Prostate gland (tissue), 2 donors: ENCODE results near the gene NFATC1. TPM values are rescaled to one million over a fixed set of nuclear protein-coding genes. Genes with fewer than 3 reads are reported as not detected.

Experiments
- DNase-seq: peaks from one replicate; pipeline ENCODE4 v3.0.0-alpha.2; 2019; ENCODE audit warnings: low spot score
- H3K27ac ChIP-seq, 2 donors: fragments of 200-600 bp; sonication (generic); 2 replicates each; pipeline ENCODE4 v1.5.1; 2017 to 2019
- H3K27me3 ChIP-seq: fragments of 200-600 bp; sonication (generic); replicated peaks from 2 replicates; pipeline ENCODE4 v1.5.1; 2019; ENCODE audit not compliant: insufficient read depth
- H3K36me3 ChIP-seq, 2 donors: fragments of 200-600 bp; sonication (generic); 1 replicate in 1 of 2; 2 replicates in 1 of 2; pipeline versions ENCODE4 v1.5.1 to v1.8.1; 2017 to 2019
- H3K4me1 ChIP-seq: fragments of 200-600 bp; sonication (generic); replicated peaks from 2 replicates; pipeline ENCODE4 v1.5.1; 2019
- H3K4me3 ChIP-seq, 2 donors: fragments of 200-600 bp; sonication (generic); 2 replicates each; pipeline ENCODE4 v1.5.1; 2017 to 2019
- H3K9me3 ChIP-seq: fragments of 200-600 bp; sonication (generic); 2 replicates; pipeline ENCODE4 v1.5.1; 2017
- POLR2A ChIP-seq: fragments of 450-650 bp; IDR thresholded peaks from one replicate; pipeline ENCODE4 v1.6.1; 2016; ENCODE audit warnings: antibody characterized with exemption, mild to moderate bottlenecking
- POLR2AphosphoS5 ChIP-seq: sonication (generic); formaldehyde crosslinking; IDR thresholded peaks from one replicate; pipeline ENCODE4 v1.6.1; 2017; ENCODE audit warnings: antibody characterized with exemption
- WGBS: methylation state at CpG from one replicate; pipeline ENCODE4 v1.1.5; 2018; 5-methylcytosine and 5-hydroxymethylcytosine counted together
- intact Hi-C: fragments of 100-400 bp; cut with DNase I; formaldehyde crosslinking; loops from one replicate; pipeline ENCODE4 v1.14.2; 2022
- total RNA-seq, 2 donors: library from RNA; depleted of rRNA; stranded (reverse); fragments of >200 nt; gene quantifications; one replicate each; pipeline ENCODE4 v1.1.0, GENCODE V29; 2016
- TF ChIP-seq, protein P1 (sequence below), 4 experiments: fragments of 200-600 bp in 2 of 4; fragments of 450-650 bp in 2 of 4; sonication (generic) in 2 of 4; IDR thresholded peaks; 1 replicate in 3 of 4; 2 replicates in 1 of 4; pipeline ENCODE4 v1.5.1; 2016 to 2019; ENCODE audit warnings: antibody characterized with exemption in 4 of 4, mild to moderate bottlenecking in 2 of 4, moderate library complexity in 2 of 4

NFATC1 gene
- total RNA-seq, 2 donors from 2014 or later: 16.8 to 24.6 TPM

DNA sequence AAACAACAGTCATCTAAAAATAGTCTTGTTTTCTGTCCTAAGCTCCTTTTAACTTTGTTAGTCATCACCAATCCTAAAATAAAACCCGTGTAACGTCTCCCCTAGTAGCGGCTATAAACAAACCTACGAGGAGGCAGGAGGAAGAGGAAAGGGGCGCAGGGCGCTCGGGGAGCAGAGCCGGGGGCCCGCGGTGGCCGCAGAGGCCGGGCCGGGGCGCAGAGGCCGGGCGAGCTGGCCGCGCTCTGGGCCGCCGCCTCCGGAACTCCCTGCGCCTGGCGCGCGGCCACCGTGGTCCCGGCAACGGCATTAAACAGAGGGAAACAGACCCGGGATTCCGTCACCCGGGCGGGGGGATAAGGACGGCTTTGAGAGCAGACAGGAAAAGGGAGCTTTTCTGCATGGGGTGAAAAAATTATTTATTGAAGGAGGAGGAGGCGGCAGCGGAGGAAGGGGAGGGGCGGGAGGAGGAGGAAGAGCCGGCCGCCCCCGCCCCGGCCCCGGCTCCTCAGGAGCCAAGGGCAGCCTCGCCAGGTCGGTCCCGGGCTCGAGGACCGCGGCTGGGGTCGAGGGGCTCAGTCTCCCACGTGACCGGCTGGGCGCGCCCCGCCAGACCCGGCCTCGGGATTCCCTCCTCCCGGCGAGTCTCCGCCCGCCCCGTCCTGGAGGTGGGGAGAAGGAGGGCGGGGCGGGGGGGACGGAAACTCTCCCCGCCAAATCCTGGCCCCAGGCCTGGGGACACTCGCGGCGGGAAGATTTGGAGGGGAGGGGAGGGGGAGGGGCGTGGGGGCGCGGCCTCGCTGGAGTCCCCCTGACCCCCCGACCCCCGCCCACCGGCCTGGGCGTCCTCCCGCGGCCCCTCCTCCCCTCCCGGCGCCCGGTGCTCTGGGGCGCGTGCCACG, 1.8 kb upstream of the NFATC1 start:
- no peaks in the 10 kb centered on the region for H3K9me3 ChIP-seq

GRCh38 chr18:79394534-79395307, 1.0 kb upstream of the NFATC1 start:
- H3K36me3 ChIP-seq: no peaks in the 10 kb centered on the region
- 3% methylated on average over 38 of the region's 67 CpGs for WGBS
- intact Hi-C loops: loop anchor here (5.0 kb wide), 1 partner anchor 133 kb away; no protein-coding TSS in a partner anchor
- H3K9me3 ChIP-seq: no peaks in the 10 kb centered on the region
- no peak for DNase-seq
- TF ChIP-seq, protein P1, sequence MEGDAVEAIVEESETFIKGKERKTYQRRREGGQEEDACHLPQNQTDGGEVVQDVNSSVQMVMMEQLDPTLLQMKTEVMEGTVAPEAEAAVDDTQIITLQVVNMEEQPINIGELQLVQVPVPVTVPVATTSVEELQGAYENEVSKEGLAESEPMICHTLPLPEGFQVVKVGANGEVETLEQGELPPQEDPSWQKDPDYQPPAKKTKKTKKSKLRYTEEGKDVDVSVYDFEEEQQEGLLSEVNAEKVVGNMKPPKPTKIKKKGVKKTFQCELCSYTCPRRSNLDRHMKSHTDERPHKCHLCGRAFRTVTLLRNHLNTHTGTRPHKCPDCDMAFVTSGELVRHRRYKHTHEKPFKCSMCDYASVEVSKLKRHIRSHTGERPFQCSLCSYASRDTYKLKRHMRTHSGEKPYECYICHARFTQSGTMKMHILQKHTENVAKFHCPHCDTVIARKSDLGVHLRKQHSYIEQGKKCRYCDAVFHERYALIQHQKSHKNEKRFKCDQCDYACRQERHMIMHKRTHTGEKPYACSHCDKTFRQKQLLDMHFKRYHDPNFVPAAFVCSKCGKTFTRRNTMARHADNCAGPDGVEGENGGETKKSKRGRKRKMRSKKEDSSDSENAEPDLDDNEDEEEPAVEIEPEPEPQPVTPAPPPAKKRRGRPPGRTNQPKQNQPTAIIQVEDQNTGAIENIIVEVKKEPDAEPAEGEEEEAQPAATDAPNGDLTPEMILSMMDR (IDR thresholded peaks at IDR 0.05): no peak
- TF ChIP-seq POLR2A (no peak), POLR2AphosphoS5 (no peak)
- H3K27ac ChIP-seq: peak overlapping the region; percentile 68 to 75
- H3K27me3 ChIP-seq: no peaks in the 10 kb centered on the region
- H3K4me3 ChIP-seq: peak overlapping the region; percentile 45 to 54
- H3K4me1 ChIP-seq: peaks cover 3% of the 10 kb centered on the region

More for the DNA sequence above, 1.8 kb upstream of the NFATC1 start:
- peak; percentile 45 for TF ChIP-seq POLR2AphosphoS5
- TF ChIP-seq POLR2A: peak; percentile 10
- TF ChIP-seq, protein P1 (IDR thresholded peaks at IDR 0.05): no peak
- under 1% methylated on average over 73 of the region's 83 CpGs for WGBS
- peaks cover 3% of the 10 kb centered on the region for H3K4me1 ChIP-seq
- no peaks in the 10 kb centered on the region for H3K27me3 ChIP-seq
- peak; percentile 71 for DNase-seq
- peak overlapping the region; percentile 68 to 75 for H3K27ac ChIP-seq
- no peaks in the 10 kb centered on the region for H3K36me3 ChIP-seq
- intact Hi-C loops: no loop called here
- peak overlapping the region; percentile 45 to 54 for H3K4me3 ChIP-seq

DNA sequence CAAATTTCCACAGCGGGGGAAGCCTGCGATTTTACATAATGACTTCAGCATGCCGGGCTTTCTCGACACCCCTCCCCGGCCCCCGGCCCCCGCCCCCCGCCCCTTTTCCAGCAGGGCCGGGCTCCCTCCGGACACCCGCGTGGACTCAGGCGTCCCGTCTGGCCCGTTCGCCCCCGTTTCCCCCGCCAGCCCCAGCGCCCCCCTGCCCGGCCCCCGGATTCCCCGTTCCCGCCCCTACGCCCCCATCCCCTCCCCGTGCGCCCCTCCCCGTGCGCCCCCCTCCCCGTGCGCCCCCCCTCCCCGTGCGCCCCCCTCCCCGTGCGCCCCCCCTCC, 456 bp upstream of the NFATC1 start:
- TF ChIP-seq, protein P1 (IDR thresholded peaks at IDR 0.05): no peak
- TF ChIP-seq POLR2AphosphoS5 (no peak), POLR2A (no peak)
- Histone ChIP-seq H3K9me3 (no peaks in the 10 kb centered on the region), H3K4me3 (peak overlapping the region; percentile 45 to 54), H3K27me3 (no peaks in the 10 kb centered on the region), H3K4me1 (peaks cover 3% of the 10 kb centered on the region), H3K27ac (peak overlapping the region in 1 of 2 donors; percentile 75), H3K36me3 (no peaks in the 10 kb centered on the region)
- DNase-seq: no peak
- intact Hi-C loops: loop anchor here (5.0 kb wide), 1 partner anchor 132 kb away; no protein-coding TSS in a partner anchor
- 3% methylated on average over 8 of the region's 34 CpGs for WGBS

GRCh38 chr18:79396431-79397246, 909 bp downstream of the NFATC1 start:
- peak; percentile 58 for DNase-seq
- H3K27ac ChIP-seq: peak overlapping the region in 1 of 2 donors; percentile 84
- no peaks in the 10 kb centered on the region for H3K27me3 ChIP-seq
- no peak for TF ChIP-seq POLR2AphosphoS5
- TF ChIP-seq, protein P1 (IDR thresholded peaks at IDR 0.05): peak in 2 of 4 experiments; percentile 16 to 19
- peak overlapping the region; percentile 34 to 54 for H3K4me3 ChIP-seq
- H3K4me1 ChIP-seq: peaks cover 3% of the 10 kb centered on the region
- H3K9me3 ChIP-seq: no peaks in the 10 kb centered on the region
- 13% methylated on average over 61 of the region's 68 CpGs for WGBS
- intact Hi-C loops: loop anchor here (5.0 kb wide), 1 partner anchor 131 kb away; no protein-coding TSS in a partner anchor
- no peaks in the 10 kb centered on the region for H3K36me3 ChIP-seq
